HG02571 (cell line): ENCODE data around the gene SNAP47.
A peak's percentile ranks its signal among the peaks of the same experiment; 100 is the strongest.
"Not testable (repeated sequence)": the region's sequence is repeated elsewhere in the genome, so short reads cannot be mapped to it uniquely, and the experiment has no call there.

Experiments used
- ATAC-seq: cut with Tn5 transposase; IDR thresholded peaks from one replicate; pipeline ENCODE4 v1.9.1; 2021; ENCODE audit warnings: mild to moderate bottlenecking, moderate library complexity; ENCODE audit not compliant: unreplicated experiment

The SNAP47 gene

GRCh38 chr1:227734856-227735538 is at the start of gene SNAP47, which contains the start of gene JMJD4:
SNAP47 (plus strand) TSS chr1:227735435; CDS start chr1:227747737, 12,302 bp downstream.
JMJD4 (minus strand) TSS chr1:227735302; CDS start chr1:227735273, 29 bp downstream.
- peak; percentile 92 for ATAC-seq

- ATAC-seq, result no peak
Measured at GRCh38 chr1:227685807-227686206, 49.4 kb upstream of the SNAP47 start.

- no peak for ATAC-seq
Measured at GRCh38 chr1:227697321-227697864, 37.8 kb upstream of the SNAP47 start.

GRCh38 chr1:227701631-227702030 is 33.6 kb upstream of the SNAP47 start:
- ATAC-seq, result not testable (repeated sequence)

- ATAC-seq, result no peak
Measured at GRCh38 chr1:227707846-227708245, 27.4 kb upstream of the SNAP47 start.

- no peak for ATAC-seq
Measured at GRCh38 chr1:227709451-227709850, 25.8 kb upstream of the SNAP47 start.

- ATAC-seq, result not testable (repeated sequence)
Measured at GRCh38 chr1:227710474-227710873, 24.8 kb upstream of the SNAP47 start.

- no peak for ATAC-seq
Measured at GRCh38 chr1:227712648-227713047, 22.6 kb upstream of the SNAP47 start.

GRCh38 chr1:227718932-227719331 is 16.3 kb upstream of the SNAP47 start:
- no peak for ATAC-seq

GRCh38 chr1:227723474-227723873 is 11.8 kb upstream of the SNAP47 start:
- ATAC-seq, result no peak

GRCh38 chr1:227725046-227725445 is 10.2 kb upstream of the SNAP47 start:
- ATAC-seq, result no peak

GRCh38 chr1:227726318-227726717 is 8.9 kb upstream of the SNAP47 start:
- ATAC-seq, result no peak

GRCh38 chr1:227726924-227727599 is 8.2 kb upstream of the SNAP47 start:
- no peak for ATAC-seq

- peak; percentile 42 for ATAC-seq
Measured at GRCh38 chr1:227728059-227728891, 7.0 kb upstream of the SNAP47 start.

GRCh38 chr1:227728892-227729143 is 6.4 kb upstream of the SNAP47 start:
- no peak for ATAC-seq

- ATAC-seq, result no peak
Measured at GRCh38 chr1:227729144-227729880, 5.9 kb upstream of the SNAP47 start.

- ATAC-seq, result no peak
Measured at GRCh38 chr1:227729881-227730629, 5.2 kb upstream of the SNAP47 start.

- ATAC-seq, result no peak
Measured at GRCh38 chr1:227730630-227731151, 4.5 kb upstream of the SNAP47 start.

- ATAC-seq, result no peak
Measured at GRCh38 chr1:227731241-227731677, 4.0 kb upstream of the SNAP47 start.
